ENCODE results near the gene GAS1.

- TF ChIP-seq CTCF (IDR thresholded peaks at IDR 0.05), result no peak
- no peak for TF ChIP-seq EZH2 (IDR thresholded peaks at IDR 0.05; ENCODE audit: borderline replicate concordance, insufficient read depth, low read depth, low read length, poor library complexity, severe bottlenecking)
Observed at GRCh38 chr9:86994231-86994630, 46.9 kb upstream of the GAS1 start.

All from B cell (primary cell).